Liver (tissue), 9 donors: ENCODE measurements around the gene LASP1. TPM values are rescaled to one million over a fixed set of nuclear protein-coding genes. Genes with fewer than 3 reads are reported as not detected.

Source experiments
- DNase-seq: peaks from one replicate; pipeline ENCODE4 v3.0.0-alpha.2; 2017; ENCODE audit warnings: low spot score
- H3K27ac ChIP-seq, 2 donors: one replicate each; pipeline ENCODE4 v1.7.0; 2013; ENCODE audit warnings: inconsistent platforms in 2 of 2, low read length in 2 of 2, control low read depth in 1 of 2, low read depth in 1 of 2, mild to moderate bottlenecking in 1 of 2
- H3K27me3 ChIP-seq, 4 donors: one replicate each; pipeline versions ENCODE4 v1.6.1 to v1.7.0; 2013; ENCODE audit warnings: low read length in 3 of 4, inconsistent platforms in 1 of 4, mild to moderate bottlenecking in 1 of 4, moderate library complexity in 1 of 4; ENCODE audit not compliant: control insufficient read depth in 4 of 4, insufficient read depth in 4 of 4
- H3K36me3 ChIP-seq, 4 donors: one replicate each; pipeline versions ENCODE4 v1.6.1 to v1.7.0; 2013; ENCODE audit warnings: low read length in 3 of 4, mild to moderate bottlenecking in 3 of 4, low read depth in 1 of 4, moderate library complexity in 1 of 4; ENCODE audit not compliant: control insufficient read depth in 4 of 4, insufficient read depth in 3 of 4
- H3K4me1 ChIP-seq, 4 donors: one replicate each; pipeline versions ENCODE4 v1.6.1 to v1.7.0; 2013; ENCODE audit warnings: low read length in 3 of 4, mild to moderate bottlenecking in 3 of 4, moderate library complexity in 1 of 4; ENCODE audit not compliant: control insufficient read depth in 4 of 4, insufficient read depth in 4 of 4
- H3K4me3 ChIP-seq, 3 donors: one replicate each; pipeline versions ENCODE4 v1.6.1 to v1.7.0; 2013; ENCODE audit warnings: low read length in 3 of 3, control low read depth in 1 of 3, low read depth in 1 of 3, mild to moderate bottlenecking in 1 of 3
- H3K9ac ChIP-seq, 2 donors: one replicate each; pipeline ENCODE4 v1.7.0; 2013; ENCODE audit warnings: low read length in 2 of 2, mild to moderate bottlenecking in 2 of 2, moderate library complexity in 2 of 2, control low read depth in 1 of 2, low read depth in 1 of 2
- H3K9me3 ChIP-seq, 4 donors: one replicate each; pipeline versions ENCODE4 v1.6.1 to v1.7.0; 2013; ENCODE audit warnings: low read length in 3 of 4; ENCODE audit not compliant: control insufficient read depth in 4 of 4
- FOXA1 ChIP-seq: IDR thresholded peaks from 2 replicates; pipeline ENCODE4 v1.6.1; 2016; ENCODE audit warnings: antibody characterized with exemption
- FOXA2 ChIP-seq: IDR thresholded peaks from 2 replicates; pipeline ENCODE4 v1.6.1; 2016; ENCODE audit warnings: antibody characterized with exemption
- GABPA ChIP-seq, 2 donors: IDR thresholded peaks in 1 of 2; conservative IDR thresholded peaks in 1 of 2; 2 replicates each; pipeline ENCODE4 v1.6.1; 2016; ENCODE audit warnings: antibody characterized with exemption in 2 of 2, mild to moderate bottlenecking in 1 of 2, moderate library complexity in 1 of 2
- HNF4A ChIP-seq, 2 donors: conservative IDR thresholded peaks; 2 replicates each; pipeline ENCODE4 v1.6.1; 2016; ENCODE audit warnings: antibody characterized with exemption in 2 of 2, mild to moderate bottlenecking in 2 of 2
- HNF4G ChIP-seq: IDR thresholded peaks from 2 replicates; pipeline ENCODE4 v1.6.1; 2016; ENCODE audit warnings: antibody characterized with exemption
- JUND ChIP-seq, 2 donors: IDR thresholded peaks; 2 replicates each; pipeline ENCODE4 v1.6.1; 2016; ENCODE audit warnings: antibody characterized with exemption in 2 of 2
- NR2F2 ChIP-seq: IDR thresholded peaks from 2 replicates; pipeline ENCODE4 v1.6.1; 2016; ENCODE audit warnings: antibody characterized with exemption
- RAD21 ChIP-seq, 2 donors: IDR thresholded peaks; 2 replicates each; pipeline ENCODE4 v1.6.1; 2016; ENCODE audit warnings: antibody characterized with exemption in 2 of 2, mild to moderate bottlenecking in 2 of 2
- RXRA ChIP-seq, 2 donors: IDR thresholded peaks; 2 replicates each; pipeline ENCODE4 v1.6.1; 2017 to 2018; ENCODE audit warnings: antibody characterized with exemption in 2 of 2, mild to moderate bottlenecking in 1 of 2
- SP1 ChIP-seq: IDR thresholded peaks from 2 replicates; pipeline ENCODE4 v1.6.1; 2018; ENCODE audit warnings: antibody characterized with exemption, mild to moderate bottlenecking
- TAF1 ChIP-seq: conservative IDR thresholded peaks from 2 replicates; pipeline ENCODE4 v1.6.1; 2016; ENCODE audit warnings: antibody characterized with exemption, mild to moderate bottlenecking
- YY1 ChIP-seq: IDR thresholded peaks from 2 replicates; pipeline ENCODE4 v1.6.1; 2016; ENCODE audit warnings: antibody characterized with exemption, mild to moderate bottlenecking
- WGBS: extraction: QIAGEN DNeasy Blood & Tissue Kit; methylation state at CpG from one replicate; pipeline ENCODE4 v1.1.7; 2013; 5-methylcytosine and 5-hydroxymethylcytosine counted together
- polyA plus RNA-seq, 2 donors: library from polyadenylated mRNA; stranded (reverse) in 1 of 2; unstranded in 1 of 2; fragments of 200-250 nt in 1 of 2; fragments of >200 nt in 1 of 2; fragmentation: Nextera tagmentation in 1 of 2; extraction: Ambion mirVana in 1 of 2; gene quantifications; one replicate each; pipeline versions ENCODE4 v1.2.1 to v1.2.3, GENCODE V29; 2013 to 2015
- total RNA-seq, 2 donors: library from RNA; depleted of rRNA; stranded (reverse); fragments of >200 nt; gene quantifications; one replicate each; pipeline ENCODE4 v1.2.3, GENCODE V29; 2014
- TF ChIP-seq, protein P1 (sequence below): IDR thresholded peaks from 2 replicates; pipeline ENCODE4 v1.6.1; 2016; ENCODE audit warnings: antibody characterized with exemption
- TF ChIP-seq, protein P2 (sequence below): fragments of 150-350 bp; IDR thresholded peaks from 2 replicates; pipeline ENCODE4 v1.5.1; 2017; ENCODE audit warnings: improper control_type of control experiment, low read depth, low read length; ENCODE audit not compliant: missing input control
- TF ChIP-seq, protein P3 (sequence below): IDR thresholded peaks from 2 replicates; pipeline ENCODE4 v1.6.1; 2016; ENCODE audit warnings: antibody characterized with exemption
- TF ChIP-seq, protein P4 (sequence below): IDR thresholded peaks from 2 replicates; pipeline ENCODE4 v1.6.1; 2016; ENCODE audit warnings: antibody characterized with exemption, mild to moderate bottlenecking
- donor health status: healthy.
- donor health status: healthy.
- donor health status: healthy.
- donor health status: healthy.
- donor health status: healthy.

LASP1 gene
- total and polyA plus RNA-seq, 4 donors, result 18.2 to 77.7 (median 68.4) TPM

DNA sequence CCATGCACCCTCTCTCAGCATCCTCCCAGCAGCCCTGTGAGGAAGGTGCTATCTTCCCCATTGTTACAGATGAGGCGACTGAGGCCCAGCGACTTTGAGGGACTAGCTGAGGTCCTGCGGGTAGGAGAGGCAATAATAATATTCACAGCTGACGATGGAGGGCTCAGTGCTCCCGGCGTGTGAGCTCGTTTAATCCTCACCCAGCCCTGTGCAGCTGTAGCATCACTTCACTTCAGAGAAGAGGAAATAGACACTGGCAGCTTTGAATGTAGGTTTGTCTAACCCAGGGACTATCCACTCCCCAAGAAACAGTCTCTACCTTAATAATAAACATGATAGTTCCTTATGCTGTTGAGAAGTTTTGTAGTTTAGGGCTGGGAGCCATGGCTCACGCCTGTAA, 21.6 kb downstream of the LASP1 start (continued):
- TF ChIP-seq, protein P1, sequence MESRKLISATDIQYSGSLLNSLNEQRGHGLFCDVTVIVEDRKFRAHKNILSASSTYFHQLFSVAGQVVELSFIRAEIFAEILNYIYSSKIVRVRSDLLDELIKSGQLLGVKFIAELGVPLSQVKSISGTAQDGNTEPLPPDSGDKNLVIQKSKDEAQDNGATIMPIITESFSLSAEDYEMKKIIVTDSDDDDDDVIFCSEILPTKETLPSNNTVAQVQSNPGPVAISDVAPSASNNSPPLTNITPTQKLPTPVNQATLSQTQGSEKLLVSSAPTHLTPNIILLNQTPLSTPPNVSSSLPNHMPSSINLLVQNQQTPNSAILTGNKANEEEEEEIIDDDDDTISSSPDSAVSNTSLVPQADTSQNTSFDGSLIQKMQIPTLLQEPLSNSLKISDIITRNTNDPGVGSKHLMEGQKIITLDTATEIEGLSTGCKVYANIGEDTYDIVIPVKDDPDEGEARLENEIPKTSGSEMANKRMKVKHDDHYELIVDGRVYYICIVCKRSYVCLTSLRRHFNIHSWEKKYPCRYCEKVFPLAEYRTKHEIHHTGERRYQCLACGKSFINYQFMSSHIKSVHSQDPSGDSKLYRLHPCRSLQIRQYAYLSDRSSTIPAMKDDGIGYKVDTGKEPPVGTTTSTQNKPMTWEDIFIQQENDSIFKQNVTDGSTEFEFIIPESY, result no peak
- TF ChIP-seq GABPA (IDR thresholded peaks at IDR 0.05 in 1 of 2, conservative IDR thresholded peaks at IDR 0.05 in 1 of 2), result no peak

DNA sequence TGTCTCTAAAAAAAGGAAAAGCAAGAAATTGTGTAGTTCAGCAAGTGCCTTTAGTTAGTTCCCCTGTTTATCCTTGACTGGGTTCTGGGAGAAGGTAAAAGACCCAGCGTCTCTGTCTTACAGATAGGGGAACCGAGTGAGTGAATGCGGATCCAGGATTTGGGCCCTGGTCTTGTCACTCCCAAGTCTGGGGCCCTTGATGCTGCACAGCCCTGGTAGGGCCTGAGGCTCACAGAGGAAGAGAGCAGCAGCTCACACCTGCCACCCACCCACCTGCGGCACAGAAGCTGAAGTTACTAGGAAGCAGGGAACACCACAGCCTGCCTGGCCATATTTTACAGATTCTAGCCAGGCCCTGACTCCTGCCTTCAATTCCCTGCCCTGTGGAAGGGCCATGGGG, 22.2 kb downstream of the LASP1 start:
- Histone ChIP-seq H3K36me3 (peaks cover 7 to 19% (median 14%) of the 10 kb centered on the region in 4 donors), H3K27me3 (no peaks in the 10 kb centered on the region), H3K4me1 (peaks cover 25 to 48% (median 37%) of the 10 kb centered on the region in 4 donors), H3K27ac (no peak overlapping the region), H3K9ac (no peak overlapping the region), H3K9me3 (no peaks in the 10 kb centered on the region), H3K4me3 (no peak overlapping the region)
- no peak for DNase-seq
- WGBS, result 84% methylated on average over 4 of the region's 4 CpGs
- no peak for TF ChIP-seq HNF4A (conservative IDR thresholded peaks at IDR 0.05)
- TF ChIP-seq, protein P2, sequence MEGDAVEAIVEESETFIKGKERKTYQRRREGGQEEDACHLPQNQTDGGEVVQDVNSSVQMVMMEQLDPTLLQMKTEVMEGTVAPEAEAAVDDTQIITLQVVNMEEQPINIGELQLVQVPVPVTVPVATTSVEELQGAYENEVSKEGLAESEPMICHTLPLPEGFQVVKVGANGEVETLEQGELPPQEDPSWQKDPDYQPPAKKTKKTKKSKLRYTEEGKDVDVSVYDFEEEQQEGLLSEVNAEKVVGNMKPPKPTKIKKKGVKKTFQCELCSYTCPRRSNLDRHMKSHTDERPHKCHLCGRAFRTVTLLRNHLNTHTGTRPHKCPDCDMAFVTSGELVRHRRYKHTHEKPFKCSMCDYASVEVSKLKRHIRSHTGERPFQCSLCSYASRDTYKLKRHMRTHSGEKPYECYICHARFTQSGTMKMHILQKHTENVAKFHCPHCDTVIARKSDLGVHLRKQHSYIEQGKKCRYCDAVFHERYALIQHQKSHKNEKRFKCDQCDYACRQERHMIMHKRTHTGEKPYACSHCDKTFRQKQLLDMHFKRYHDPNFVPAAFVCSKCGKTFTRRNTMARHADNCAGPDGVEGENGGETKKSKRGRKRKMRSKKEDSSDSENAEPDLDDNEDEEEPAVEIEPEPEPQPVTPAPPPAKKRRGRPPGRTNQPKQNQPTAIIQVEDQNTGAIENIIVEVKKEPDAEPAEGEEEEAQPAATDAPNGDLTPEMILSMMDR, result no peak
- no peak for TF ChIP-seq YY1
- no peak for TF ChIP-seq FOXA2
- TF ChIP-seq, protein P3, sequence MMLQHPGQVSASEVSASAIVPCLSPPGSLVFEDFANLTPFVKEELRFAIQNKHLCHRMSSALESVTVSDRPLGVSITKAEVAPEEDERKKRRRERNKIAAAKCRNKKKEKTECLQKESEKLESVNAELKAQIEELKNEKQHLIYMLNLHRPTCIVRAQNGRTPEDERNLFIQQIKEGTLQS, result no peak
- TF ChIP-seq NR2F2, result no peak
- TF ChIP-seq, protein P1, result no peak
- TF ChIP-seq JUND (IDR thresholded peaks at IDR 0.05), result no peak
- no peak for TF ChIP-seq SP1
- TF ChIP-seq RAD21 (IDR thresholded peaks at IDR 0.05), result no peak
- TF ChIP-seq, protein P4, sequence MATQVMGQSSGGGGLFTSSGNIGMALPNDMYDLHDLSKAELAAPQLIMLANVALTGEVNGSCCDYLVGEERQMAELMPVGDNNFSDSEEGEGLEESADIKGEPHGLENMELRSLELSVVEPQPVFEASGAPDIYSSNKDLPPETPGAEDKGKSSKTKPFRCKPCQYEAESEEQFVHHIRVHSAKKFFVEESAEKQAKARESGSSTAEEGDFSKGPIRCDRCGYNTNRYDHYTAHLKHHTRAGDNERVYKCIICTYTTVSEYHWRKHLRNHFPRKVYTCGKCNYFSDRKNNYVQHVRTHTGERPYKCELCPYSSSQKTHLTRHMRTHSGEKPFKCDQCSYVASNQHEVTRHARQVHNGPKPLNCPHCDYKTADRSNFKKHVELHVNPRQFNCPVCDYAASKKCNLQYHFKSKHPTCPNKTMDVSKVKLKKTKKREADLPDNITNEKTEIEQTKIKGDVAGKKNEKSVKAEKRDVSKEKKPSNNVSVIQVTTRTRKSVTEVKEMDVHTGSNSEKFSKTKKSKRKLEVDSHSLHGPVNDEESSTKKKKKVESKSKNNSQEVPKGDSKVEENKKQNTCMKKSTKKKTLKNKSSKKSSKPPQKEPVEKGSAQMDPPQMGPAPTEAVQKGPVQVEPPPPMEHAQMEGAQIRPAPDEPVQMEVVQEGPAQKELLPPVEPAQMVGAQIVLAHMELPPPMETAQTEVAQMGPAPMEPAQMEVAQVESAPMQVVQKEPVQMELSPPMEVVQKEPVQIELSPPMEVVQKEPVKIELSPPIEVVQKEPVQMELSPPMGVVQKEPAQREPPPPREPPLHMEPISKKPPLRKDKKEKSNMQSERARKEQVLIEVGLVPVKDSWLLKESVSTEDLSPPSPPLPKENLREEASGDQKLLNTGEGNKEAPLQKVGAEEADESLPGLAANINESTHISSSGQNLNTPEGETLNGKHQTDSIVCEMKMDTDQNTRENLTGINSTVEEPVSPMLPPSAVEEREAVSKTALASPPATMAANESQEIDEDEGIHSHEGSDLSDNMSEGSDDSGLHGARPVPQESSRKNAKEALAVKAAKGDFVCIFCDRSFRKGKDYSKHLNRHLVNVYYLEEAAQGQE, result no peak
- no peak for TF ChIP-seq HNF4G
- TF ChIP-seq TAF1, result no peak
- TF ChIP-seq FOXA1, result no peak
- no peak for TF ChIP-seq GABPA (IDR thresholded peaks at IDR 0.05 in 1 of 2, conservative IDR thresholded peaks at IDR 0.05 in 1 of 2)
- no peak for TF ChIP-seq RXRA (IDR thresholded peaks at IDR 0.05)
